NCI-H1694 (cell line): ENCODE results near the gene HDAC8.

Experiments
- DNase-seq: peaks from one replicate; lab custom pipeline; 2025; lab: John Stamatoyannopoulos, UW

HDAC8 gene

DNA sequence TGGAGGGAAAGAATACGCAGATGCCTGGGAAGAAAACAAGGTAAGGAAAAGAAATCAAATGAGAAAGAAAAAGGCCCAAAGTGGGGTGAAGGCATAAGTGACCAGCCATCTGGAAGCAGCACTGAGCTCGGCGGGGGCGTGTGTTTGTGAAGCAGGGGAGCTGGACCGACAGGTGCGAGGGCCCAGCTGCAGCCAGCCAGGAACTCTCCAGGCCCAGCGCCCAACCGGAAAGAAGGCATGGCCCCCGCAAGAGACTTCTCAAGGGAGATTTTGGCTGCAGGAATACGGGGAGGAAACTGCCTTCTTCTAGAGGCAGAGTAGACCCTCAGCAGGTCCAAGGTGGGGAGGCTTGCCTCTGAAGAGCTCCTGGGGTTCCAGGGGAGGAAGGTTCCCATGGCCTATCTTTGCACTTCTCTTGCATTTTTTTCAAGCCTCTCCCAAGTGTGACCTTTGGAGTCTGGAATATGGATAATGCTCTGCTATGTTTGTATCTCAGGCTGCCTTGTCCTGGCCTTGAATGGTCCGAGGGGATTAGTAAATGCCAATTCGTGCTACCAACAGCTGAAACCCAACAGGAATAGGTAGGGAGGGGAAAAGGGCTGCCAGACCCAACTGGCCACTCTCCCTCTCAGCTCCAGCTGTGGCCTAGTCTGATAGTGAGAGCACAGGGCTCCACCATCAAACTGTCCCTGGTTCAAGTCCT is 256.1 kb downstream of the HDAC8 start:
- no peak for DNase-seq

DNA sequence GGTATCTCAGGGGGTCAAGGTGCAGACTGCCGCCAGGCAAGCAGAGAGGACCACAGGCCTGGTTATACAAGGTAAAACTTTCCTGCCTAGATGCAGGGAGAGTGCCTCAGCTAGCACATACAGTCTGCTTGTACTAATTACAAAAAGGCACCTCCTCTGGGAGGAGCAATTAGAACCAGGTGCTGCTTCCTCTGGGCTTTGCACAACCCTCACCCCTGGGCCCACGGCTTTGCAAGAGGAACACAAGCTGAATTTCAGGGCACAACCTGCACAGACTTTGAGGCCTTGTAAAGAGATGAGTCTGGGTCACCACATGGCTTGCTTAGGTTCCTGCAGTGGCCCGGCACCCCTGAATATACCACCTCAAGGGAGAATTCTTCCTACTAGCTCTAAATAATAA is 257.8 kb downstream of the HDAC8 start:
- no peak for DNase-seq

DNA sequence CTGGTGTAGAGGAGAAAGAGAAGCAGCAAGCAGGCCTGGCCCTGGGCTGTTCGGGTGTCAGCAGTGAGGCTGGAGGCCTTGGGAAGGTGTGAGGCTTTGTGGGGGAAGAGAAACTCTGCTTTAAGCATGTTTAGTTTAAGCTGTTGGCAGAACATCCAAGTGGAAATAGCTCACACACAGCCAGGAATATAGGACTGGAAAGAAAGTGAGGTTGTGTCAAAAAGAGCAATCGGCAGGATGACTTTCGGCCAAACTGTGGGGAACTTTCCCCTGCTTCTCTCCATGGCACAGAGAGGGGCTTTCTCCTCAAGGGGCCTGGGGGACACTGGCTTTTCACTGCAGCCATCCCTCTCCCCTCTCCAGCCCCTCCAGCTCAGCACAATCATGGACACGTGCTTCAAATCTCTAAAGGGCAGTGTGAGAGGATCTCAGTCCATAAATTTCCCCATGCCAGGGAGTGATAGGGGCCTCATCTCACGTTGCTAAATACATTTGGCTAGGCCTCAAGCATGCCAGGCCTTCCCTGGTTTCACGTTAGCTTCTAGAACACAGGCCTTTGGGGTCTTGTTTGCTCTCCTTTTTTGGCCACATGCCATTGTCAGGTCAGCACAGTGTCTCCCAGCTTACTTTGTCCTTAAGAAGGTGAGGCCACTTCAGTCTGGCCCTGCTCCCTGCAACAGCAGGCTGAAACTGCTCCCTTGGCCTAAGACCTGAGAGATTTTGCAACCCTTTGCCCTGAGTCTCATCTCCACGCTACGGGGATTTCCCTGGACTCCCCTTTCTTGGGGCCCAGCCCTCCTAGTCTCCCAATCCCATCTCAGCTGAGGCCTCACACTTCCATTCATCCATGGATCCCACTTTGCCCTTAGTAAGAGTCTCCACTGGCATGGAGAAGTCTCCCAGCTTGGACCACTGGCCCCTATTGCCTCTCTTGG is 258.7 kb downstream of the HDAC8 start:
- DNase-seq: no peak

DNA sequence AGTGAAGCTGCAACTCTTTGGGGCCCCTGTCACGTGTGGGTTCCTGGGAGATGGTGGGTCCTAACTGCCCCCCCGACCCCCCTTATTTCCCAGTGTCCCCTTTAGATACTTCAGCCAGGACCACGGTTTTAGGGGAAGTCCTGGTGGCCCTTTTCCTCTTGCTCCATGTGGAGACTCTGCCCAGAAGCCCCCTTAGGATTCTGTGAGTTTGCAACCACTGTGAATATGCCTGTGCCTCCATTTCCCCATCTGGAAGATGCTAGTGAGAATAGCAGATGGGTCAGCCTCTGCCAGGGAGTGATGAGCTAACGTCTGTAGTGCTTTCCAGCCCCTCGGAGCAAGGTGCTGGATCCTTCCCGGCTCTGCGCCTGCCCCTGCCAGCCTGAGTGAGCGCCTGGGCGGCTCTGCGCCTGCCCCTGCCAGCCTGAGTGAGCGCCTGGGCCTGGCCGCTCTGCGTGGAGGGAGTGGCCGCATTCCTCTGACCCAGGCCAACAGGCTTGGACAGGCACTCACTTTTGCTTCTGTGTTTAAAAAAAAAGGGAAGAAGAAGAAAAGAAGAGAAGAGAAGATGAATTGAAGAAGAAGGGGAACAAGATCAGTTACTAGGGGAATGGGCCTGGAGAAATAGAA is 260.2 kb downstream of the HDAC8 start:
- DNase-seq: no peak

DNA sequence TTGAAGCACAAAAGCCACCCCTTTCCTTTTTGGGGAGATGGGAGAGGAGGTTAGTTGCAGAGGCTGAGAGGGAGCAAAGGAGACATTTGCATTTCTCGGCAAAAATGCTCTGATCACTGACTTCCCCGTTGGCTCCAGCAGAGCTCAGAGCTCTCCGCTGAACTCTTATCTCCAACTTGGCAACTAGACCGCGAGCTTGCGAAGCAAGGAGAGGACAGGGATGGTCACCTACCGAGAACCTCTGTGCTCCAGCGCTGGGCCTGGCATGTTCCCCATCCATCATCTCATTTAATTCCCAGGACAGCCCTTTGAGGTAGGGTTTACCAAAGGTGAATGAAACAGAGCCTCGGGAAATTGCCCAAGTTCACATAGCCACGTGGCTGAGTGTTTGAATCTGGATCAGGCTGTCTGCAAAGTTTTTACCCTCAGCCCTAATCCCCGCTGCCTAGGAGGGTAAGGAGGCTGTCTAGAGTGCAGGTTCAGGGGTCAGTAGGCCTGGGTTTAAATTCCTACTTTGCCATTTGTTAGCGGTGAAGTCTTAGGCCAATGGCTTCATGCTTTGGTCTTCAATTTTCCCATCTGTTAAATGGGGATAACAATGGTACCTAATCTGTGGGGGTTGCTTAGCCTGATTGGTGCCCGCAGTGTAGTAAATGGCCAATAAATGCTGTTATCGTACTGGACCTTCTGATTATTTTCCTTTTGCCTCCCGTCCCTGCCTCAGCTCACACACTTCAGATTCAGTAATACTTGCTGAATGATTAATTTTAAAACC is 263.2 kb downstream of the HDAC8 start:
- no peak for DNase-seq

DNA sequence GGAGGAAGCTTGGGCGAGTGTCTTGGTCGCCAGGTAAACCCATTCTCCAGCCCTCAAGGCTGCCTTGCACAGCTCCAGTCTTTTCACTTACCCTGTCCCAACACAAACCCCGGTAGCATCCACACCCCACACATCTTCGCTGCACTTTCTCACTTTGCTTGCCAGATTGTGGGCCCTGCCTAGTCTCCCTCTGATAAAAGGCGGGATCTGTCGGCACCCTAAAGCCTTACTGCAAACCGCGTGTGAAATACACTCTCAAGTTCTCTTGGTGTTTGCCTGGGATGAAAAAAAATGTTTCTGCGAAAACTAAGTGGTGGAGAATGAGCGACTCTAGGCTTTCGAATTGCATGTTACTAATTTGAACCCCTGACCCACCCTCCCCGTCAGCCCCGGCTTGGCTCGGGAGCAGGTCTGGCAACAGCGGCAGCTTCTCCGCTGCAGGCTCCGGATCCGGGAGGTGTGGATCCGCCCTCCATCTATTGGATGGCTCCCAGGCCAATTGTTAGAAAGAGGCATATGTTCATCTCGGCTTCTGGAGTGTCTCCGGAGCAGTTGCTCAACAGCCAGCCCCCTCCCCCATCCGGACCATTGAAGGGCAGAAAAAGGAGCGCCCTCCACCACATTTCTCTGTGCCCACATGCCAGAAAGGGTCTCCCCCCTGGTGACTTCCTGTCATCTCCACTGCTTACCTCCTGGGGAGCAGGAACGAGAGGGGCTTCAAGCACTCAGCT is 263.9 kb downstream of the HDAC8 start:
- peak; percentile 84 for DNase-seq

DNA sequence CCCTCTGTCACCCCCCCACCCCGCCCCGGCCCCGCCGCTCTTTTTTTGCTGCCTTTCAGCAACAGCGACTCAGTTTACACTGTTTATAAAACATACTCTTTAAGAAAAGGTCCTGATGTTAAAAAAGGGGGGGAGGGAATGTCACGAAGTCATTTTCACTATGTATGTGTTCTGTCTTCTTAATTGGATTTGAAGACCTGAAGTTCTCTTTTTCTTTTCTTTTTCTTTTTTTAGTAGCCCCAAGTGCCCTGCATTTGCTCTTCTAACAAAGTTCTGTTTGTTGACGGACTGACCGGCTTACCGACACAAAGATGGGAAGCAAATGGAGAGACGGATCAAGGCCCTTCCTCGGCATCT is 264.5 kb downstream of the HDAC8 start:
- DNase-seq: no peak

DNA sequence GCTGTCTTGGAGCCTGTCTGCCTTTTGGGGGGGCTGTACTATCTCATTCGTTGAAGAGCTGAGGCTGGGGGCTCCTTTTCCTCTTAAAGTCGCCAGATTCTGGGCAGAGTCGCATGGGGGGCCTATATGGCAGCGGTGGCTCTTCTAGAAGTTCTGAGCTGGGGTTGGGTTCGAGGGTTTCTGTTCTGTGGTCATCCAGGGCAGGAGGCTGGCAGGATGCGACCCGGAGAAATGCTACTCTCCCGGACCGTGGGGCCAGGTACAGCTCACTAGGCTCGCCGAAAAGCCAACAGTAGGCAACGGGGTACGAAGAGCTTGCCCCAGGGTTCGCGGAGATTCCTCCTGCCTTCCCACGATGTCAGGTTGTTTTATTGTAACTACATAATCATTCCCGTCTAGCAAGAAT is 265.0 kb downstream of the HDAC8 start:
- no peak for DNase-seq

DNA sequence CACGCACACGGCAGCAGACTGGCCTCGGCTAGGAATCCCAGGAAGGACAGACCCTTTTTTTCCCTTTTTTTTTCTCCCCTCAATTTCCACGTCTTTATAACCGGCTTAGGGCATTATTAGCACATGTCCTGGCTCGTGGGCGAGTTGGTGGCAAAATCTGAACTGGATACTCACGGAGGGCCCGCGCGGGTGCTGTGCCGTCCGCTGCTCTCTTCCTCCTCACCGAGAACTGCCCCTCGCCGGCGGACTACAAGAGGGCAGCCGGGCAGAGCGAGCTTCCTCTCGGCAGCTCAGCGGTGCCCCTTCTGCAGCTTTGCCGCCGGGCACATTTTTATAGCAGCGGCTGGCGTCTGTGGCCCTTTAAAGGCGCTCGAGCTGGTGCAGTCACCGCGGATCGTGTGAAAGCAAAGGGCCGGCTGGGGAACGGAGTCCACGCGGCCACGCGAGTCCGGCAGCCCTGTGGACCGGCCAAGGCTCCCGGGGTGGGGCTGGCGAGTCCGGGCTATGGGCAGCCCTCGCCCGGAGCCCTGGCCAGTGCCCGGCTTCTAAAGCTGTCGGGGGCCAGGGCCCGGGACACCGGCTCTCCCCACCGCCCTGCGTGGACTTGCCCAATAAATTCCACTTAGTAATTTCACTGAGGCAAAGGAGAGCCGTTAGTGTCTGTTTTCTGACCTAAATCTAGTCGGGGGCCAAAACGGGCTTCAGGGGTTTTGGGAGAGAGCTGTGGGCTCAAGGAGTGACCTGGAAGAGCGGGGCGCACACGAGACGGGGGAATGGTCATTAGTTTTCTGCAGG is 265.6 kb downstream of the HDAC8 start:
- DNase-seq: peak; percentile 56

DNA sequence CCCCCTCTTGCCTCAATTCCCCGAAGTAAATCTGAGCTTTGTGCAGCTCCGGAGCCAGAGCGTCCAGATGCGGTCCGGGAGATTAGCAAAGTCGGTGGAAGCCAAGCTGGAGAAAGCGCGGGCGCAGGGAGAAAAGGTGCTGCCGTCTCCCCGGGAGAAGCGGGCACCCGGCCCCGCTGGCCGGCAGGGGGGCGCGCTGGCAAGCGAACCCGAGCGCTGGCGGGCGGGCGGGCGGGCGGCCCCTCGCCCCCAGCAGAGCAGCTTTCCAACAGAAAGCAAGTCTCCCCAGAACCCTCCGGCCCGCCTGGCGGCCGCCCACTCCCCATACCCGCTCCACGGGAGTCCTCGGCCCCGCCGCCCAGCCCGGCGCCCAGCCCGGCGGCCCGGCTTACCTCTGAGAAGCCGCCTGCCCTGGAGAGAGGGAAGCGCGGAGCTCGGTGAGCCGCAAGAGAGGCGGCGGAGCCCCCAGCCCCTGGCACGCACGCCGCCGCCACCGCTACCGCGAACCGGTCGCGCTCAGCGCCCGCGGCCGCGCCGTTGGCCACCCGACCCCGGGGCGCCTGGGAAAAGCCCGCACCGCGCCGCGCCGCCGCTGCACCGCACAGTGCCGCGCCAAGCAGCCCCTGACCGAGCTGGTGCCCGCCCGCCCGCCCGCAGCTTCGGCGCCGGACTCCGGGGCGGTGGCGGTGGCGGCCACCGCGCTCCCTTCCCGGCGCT is 266.4 kb downstream of the HDAC8 start:
- DNase-seq: peak; percentile 10

DNA sequence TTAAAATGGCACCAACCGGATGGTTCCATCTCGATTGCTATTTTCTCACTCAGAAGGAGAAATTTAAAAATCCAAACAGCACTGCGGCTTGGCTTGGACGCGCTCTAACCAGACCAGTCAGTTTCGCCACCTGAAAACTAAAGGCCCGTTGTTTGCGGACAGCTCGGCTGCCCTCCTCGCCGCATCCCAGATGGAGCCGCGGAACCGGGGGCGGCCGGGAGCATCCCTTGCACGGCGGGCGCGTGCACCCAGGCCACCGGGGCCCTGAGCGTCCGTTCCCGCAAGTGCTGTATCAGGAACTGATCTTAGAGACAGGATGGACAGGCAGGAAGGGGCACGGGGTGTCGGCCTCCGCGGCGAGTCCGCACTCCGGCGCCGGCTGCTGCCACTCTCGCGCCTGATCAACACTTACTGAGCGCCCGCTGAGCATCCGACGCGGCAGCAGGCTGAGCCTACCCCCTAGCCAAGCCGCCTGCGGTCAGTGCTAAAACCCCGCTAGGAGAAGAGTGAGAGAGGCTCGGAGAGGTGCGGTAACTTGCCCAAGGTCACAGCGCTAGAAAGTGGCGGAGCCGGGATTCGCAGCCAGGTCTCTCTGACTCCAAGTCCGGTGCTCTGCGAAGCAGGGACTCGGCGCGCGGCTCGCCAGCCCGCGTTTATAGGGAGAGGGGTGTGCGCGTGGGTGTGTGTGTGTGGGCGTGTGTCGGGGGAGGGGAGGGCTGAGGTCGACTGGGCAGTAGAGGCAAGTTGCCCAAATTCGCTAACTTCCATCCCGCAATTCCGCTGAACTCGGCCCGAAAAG is 267.2 kb downstream of the HDAC8 start, which contains the start of gene CITED1:
Gene CITED1, minus strand, starts transcription at position 629 of the 799 bp plus-strand sequence. CDS start 3,045 bp downstream, outside the sequence.
- DNase-seq: no peak

DNA sequence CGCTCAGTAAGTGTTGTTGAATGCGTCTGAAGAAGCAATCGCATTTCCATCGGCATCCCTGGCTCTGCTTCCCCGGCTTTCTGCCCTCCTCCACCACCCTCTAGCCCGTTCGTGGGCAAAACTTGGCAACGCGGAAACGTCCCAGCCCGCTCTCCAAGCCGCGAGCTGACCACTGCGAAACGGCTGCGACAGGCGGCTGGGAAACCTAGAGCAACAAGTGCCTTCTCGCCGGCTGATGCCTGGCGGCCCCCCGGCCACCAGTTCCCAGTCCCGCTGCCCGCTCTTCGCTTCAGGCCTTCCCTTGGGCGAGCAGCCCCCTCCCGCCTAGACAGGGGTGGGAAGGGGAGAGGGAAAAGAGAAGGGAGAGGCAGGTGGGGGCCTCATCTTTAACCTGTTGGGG is 267.8 kb downstream of the HDAC8 start:
- DNase-seq: no peak

DNA sequence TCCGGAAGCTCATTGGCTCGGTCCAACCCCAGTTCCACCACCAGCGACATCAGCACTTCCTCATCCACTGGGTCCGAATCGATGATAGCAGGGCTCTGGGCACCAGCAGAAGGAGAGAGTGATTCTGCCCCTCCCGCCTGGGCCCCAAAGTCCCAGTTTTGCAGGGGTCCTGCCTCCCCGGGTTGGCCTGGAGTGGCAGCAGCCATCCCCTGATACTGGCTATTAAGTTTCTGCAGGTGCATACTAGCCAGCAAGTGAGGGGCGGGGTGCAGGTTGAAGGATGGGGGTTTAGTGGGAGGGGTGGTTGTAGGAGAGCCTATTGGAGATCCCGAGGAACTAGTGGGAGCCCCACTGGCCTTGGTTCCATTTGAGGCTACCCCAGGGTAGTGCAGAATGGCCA is 270.9 kb downstream of the HDAC8 start:
- no peak for DNase-seq

DNA sequence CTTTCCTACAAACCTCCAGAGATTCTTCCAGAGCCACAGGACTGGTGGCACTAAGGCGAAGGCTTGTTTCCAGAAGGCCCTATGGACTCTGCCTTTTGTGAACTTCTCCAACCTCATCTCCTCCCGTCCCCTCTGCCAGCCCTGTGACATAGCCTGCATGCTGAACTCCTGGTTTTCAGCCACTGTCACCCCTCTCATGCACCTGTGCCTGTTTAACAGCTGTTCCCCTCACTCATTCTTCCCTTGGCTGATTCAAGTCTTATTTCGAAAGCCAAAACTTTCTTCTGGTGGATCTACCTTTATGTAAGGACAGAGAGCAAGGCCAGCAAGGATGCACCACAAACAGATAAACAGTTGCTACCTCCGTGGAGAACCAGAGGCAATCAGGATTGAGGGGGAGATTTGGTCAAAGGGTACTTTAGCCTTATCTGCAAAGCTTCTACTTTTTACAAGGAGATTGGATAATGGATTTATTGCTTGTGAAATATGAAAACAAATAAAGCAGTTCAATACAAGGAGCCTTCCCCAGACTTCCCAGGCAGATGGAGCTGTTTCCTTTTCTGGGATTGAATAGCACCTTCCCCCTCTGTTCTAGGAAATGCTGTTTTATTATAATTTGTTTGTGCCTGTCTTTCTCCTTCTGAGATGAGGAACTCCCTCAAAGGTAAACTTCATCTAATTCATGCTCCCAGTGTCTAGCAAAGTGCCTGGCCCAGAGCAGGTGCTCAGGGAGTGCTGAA is 272.6 kb downstream of the HDAC8 start:
- DNase-seq: no peak

DNA sequence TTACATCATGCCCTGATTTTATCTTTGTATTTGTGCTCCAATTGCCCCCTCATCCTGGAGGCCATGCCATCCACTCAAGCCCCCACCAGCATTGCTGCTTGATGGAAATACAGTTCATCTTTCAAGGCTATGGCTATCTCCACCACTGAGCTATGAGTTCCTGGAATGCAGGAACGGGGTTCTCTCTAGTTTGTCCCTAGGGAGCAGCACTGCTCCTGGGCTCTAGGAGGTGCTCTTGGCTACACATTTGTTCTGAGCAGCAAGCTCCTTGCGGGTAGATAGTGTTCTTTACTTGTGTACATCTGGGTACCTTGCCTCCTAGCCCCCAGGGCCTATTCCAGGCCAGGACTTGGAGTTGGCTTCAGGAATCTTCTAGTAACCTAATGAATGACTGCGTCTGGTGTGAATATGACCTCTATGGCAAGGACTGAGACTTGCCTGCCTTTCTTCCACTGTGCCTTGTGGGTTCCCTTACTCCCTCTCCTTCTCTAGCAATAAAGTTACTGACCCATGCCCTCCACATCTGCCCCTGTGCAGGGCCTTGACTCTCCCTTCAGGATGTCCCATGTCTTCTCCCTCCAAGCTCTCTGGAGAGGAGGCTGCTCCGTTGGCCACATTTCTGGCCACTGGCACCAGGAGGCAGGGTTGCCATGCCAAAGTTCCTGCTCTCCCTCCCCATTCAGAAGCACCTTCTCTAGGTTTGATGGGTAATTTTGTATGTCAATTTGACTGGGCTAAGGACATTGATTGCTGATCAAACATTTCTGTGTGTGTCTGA is 274.5 kb downstream of the HDAC8 start:
- no peak for DNase-seq

DNA sequence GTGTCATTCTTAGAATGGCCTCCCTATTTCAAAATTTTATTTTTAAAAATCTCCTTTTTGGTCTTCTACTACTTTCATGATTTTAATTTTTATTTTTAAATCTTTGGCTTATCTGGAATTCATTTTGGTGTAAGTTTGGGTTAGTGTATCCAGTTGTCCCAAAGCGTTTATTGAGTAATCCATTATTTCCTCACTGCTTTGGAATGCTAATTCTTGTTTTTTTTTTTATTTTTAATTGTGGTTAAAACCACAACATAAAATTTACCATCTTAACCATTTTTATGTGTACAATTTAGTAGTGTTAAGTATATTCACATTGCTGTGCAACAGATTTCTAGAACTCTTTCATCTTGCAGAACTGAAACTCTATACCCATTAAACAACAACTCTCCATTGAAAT is 275.7 kb downstream of the HDAC8 start:
- no peak for DNase-seq

DNA sequence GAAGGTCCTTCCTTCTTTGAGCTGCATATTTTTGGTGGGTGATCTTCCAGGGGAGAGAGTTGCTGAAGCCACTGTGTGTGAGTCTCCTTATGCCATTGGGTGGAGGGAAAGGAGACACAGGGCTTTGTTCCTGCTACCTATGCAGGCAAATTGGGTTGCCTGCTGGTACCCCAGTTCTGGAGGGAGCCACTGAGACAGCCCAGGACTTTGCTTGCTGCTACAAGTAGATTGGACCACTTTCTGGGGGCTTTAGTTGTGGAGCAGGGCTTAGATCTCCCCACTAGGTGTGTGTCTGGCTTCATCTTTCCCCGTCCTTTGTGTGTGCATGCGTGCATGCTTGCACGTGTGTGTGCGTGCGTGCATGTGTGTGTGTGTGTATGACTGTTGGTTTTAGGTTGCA is 276.9 kb downstream of the HDAC8 start:
- DNase-seq: no peak

DNA sequence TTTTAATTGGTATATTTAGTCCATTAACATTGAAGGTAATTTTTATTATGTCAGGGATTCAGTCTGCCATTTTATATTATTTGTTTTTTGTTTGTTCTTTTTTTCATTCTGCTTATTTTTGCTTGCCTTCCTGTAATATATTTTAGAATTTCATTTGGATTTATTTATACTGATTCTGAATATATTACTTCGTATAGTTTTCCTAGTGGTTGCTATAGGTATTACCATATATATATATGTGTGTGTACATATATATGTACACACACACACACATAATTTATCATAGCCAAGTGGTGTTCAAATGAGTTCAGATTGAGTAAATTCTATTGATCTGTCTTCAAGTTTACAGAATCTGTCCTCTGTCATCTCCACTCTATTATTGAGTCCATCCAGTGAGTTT is 278.1 kb downstream of the HDAC8 start:
- DNase-seq: no peak
